Left renal pelvis (tissue), 4 donors: ENCODE data around the gene LIN37. TPM values are rescaled to one million over a fixed set of nuclear protein-coding genes. Genes with fewer than 3 reads are reported as not detected.
A peak's percentile ranks its signal among the peaks of the same experiment; 100 is the strongest.

Experiments used
- DNase-seq, 4 donors: peaks; one replicate each; pipeline ENCODE4 v3.0.0-alpha.2; 2013; ENCODE audit warnings: low read depth in 4 of 4, low spot score in 3 of 4
- polyA plus RNA-seq, 4 donors: library from polyadenylated mRNA; unstranded; fragments of 120-200 nt; gene quantifications; one replicate each; pipeline ENCODE4 v1.2.1, GENCODE V29; 2013; ENCODE audit not compliant: insufficient read length in 4 of 4

Gene LIN37, protein sequence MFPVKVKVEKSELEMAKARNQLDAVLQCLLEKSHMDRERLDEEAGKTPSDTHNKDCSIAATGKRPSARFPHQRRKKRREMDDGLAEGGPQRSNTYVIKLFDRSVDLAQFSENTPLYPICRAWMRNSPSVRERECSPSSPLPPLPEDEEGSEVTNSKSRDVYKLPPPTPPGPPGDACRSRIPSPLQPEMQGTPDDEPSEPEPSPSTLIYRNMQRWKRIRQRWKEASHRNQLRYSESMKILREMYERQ
- 10 to 100 TPM in 2 of 4 donors, 1 to 10 TPM in 2; 6.0 to 14.2 (median 9.3) TPM for polyA plus RNA-seq

DNA sequence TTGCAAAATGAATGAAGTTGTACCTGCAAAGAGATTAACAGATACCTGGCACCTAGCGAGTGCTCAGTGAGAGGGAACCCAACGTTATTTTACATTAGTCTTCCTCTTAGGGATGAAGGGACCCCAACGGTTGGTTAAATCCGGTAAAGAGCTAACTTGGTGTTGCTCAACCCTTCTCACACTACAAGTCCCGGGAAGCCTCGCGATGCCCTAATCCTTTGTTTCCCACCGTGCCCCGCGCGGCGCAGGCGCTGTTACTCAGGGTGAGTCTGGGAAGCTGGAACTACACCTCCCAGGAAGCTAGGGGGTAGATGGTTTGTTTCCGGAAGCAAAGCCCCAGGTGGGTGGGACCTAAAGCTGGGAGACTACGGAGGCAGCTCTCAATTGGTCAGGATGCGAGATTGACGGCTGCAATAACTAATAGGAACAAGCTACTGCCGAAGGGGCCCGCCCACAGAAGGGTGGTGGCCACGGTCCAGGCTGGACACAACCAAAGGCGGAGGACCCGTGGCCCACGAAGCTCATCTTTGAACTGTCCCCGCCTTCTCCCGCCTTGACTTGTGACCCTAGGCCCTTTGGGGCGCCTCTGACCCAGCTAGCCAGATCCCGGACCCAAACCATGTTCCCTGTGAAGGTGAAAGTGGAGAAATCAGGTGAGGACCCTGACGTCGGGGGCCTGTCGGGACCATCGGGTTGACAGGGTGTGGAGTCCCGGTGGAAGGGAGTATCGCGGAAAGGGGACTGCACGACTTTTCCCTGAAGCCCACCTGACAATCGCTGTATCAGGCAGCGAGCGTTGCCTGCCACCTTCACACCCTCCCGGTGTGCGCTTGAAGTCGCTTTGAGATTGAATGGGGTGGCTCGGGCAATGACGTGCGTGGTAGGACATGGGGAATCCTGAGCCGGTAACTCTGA lies at the start of gene LIN37:
Gene LIN37, plus strand, starts transcription at position 471 of the 915 bp plus-strand sequence. Its CDS starts 149 bp downstream, at position 620.
- peak; percentile 98 to 99 (median 98) for DNase-seq

DNA sequence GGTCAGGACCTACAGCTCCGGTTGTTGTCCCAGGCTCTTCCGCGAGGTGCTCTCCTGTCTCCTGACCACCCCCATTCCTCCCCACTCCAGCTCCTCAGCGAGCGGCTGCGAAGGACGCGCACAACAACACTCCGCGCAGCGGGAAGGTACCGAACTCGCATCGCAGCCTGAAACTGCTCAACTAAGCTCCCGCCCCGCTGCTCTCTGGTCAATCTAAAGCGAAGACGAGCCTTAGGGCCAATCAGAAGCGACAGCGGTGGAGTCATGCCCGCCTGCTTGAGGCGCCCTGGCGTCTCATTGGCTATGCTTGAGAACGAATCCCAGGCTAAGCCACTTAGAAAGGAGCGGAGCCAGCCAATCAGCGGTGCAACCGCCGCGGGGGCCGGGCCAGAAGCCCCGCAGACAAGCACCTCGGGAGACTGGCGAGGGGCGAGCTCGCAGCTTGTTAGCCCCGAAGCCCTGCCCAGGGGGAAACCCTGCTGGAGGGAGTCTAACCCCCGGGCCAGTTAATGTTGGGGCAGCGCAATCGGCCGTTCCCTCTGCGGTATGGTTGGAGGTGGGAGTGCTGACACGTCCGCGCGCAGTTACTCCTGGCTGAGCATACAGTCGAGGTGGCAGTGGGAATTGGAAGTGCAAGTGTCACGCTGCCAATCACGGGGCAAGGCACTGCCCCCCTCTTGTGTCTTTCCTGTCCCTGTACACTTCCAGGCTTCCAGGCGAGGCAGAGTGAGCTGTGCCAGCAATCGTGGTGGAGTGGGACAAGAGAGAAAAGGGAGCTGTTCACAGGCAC lies 46.0 kb upstream of the LIN37 start:
- peak; percentile 84 to 96 (median 88) for DNase-seq

DNA sequence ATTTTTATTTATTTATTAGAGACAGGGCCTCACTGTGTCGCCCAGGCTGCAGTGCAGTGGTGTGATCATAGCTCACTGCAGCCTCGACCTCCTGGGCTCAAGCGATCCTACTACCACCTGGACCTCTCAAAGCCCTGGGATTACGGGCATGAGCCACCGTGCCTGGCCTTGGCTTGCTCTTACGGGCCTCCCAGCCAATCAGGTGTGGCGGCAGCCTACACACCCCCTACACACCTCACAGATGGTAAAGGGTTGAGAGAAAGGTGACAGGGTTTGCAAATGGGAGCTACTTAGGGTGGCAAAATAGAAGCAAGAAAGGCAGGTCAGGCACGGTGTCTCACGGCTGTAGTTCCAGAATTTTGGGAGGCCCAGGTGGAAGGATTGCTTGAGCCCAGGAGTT lies 45.0 kb upstream of the LIN37 start:
- DNase-seq, result no peak

DNA sequence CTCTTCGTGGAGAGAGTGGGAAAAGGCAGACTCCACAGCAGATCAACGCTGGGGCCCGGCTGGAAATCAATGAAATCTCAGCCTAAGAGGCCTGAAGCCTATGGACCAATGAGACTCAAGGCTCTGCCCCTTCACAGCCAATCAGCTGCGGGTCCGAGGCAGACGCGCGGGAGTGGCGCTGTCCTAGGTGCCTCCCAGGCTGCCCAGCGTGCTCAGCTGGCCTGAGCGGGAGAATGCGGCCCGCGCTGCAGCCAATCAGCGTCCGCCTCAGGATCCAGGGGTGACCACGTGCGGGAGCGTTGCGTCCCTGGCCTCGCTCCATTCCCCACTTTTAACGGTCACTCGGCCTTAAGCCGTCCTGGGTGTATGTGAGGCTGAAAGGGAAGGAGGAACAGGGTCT lies 44.2 kb upstream of the LIN37 start, which contains the start of gene ZBTB32:
Gene ZBTB32, plus strand, starts transcription at position 341 of the 400 bp plus-strand sequence. CDS start 10,069 bp downstream, outside the sequence.
- no peak for DNase-seq

DNA sequence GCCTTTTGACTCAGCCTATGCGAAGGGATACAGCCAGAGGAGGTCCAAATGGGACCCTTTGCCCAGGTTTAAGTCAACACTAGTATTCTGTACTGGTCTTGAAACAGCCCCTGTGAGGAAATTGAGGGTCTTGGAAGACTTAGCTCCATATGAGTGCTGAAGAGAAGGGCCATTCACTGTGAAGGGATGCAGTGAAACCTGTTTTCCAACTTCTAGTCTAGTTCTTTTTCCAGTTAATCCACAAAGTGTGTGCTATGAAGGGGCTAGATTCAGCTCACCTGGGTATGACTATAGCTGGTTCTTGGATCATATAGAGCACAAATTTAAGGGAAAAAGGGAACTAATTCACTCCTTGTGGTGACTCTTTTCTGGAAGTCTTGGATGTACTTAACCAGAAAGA lies 40.0 kb upstream of the LIN37 start:
- no peak for DNase-seq

DNA sequence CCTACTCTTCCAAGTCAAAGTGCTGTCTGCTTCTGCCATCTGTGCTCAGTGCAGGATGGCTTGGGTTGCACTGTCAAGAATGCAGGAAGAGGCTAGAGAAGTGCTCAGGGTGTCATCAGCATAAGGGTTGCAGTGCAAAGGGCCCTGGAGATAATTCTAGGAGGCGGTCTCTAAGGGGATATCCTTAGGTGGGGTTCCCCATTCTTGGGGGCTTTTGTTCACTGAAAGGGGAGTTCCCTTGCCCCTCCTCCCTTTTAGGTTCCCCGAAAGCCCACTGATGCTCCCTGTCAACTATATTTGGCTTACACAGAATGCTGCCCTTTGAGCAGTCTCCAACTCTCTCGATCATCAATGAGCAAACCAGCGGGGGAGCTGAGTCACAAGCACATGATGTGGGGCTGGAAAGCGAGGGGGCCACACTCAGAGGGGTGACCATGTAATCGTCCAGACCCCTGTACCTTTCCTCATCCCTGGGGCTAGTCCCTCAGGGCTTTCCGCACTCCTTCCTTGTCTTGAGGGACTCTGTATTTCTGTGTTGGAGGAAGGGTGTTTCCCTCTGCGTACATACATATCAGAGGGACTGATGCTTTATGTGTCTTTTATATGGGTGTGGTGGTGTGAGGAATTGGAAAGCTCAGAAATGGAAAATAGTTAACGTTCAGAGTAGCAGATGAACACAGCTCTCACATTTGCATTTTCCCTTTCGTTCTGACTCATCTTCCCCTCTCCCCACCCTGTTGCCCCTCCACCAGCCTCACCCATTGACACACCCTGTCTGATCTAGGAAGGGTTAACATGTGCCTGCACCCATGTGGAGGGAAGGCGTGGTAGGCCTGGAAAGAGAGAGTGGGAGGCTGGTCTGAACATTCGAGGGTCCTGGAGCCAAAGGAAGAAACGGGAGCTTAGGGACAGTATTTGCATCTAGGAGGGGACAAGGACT lies 37.3 kb upstream of the LIN37 start:
- no peak for DNase-seq

DNA sequence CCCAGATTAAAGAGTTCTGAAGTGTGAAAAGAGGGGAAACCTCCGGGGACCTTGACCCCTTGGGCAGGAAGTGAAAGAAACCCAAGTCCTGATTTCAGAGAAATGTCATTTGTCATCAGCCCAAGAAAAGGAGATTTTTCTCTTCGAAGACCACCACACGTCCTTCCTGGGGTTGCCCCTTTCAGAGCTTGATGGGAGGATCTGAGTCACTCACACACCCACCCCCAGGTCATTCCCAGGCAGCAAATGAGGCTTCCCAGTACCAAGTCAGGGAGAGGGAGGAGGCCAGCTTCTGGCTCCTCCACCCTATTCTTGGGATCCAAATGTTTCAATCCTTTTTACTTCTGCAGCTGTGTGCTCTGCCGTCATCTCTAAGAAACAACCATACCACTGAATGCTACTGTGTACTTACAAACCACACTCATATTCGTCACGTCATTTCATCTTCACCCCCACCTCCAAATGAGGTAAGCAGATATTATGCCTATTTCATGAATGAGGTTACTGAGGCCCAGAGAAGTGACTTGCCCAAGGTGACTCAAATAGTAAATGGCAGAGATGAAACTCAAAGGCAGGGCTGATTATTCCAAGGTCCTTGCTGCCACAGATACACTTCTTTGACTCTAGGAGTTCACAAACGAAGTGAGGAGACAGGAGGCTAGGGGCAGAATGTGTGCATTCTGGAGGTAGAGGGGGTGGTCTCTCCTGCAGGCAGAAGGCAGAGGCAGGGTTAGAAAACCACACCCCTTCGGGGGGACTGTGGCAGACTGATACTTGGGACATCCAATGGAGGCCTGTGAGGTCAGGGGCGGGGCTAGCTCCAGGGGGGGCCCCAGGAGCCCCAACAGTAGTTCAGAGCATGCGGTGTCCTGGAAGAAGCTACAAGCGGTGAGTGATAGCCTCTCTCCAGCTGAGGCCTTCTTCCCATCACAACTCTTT lies 35.5 kb upstream of the LIN37 start:
- no peak for DNase-seq

DNA sequence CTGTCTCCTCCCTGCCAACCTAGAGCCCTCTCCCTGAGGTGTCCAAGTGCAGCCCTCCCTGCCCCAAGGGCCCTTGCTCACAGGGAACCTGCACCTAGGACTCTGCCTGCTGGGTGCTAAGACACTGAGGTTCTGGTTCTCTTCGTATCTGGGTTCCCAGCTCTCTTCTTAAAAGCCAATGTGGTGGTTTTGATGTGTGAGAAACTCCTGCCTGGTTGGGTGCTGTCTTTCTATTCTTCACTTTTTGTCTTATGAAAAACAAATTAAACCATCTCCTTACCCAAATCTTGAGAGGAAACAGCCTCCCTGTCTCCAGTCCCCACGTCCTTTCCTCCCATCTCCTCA lies 34.9 kb upstream of the LIN37 start:
- no peak for DNase-seq

DNA sequence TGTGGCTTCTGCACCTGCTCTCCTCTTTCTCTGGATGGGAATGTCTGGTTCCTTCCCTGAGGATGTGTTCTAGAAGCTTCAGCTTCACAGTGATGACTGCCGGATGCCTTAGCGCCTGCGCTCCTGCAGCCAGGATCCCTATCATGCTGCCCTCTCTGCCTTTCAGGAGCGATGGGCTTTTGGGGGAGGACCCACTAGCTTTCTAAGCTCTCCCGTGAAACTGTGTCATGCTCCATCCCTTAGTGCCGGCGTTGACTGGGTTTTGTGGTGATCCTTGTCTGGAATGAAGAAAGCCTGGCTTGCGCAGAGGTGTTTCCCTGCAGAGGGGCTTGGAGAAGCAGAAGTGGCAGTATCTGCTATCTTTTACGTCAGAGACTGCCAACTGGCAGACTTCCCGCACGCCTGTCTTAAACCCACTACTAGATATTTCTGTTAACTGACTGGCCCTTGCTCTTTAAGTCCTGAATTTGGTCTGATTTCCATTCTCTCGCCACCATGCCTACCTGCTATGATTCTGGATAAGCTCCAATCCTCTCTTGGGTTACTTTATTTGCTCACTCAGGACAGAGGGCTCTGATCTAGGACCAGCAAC lies 34.4 kb upstream of the LIN37 start:
- DNase-seq, result no peak

DNA sequence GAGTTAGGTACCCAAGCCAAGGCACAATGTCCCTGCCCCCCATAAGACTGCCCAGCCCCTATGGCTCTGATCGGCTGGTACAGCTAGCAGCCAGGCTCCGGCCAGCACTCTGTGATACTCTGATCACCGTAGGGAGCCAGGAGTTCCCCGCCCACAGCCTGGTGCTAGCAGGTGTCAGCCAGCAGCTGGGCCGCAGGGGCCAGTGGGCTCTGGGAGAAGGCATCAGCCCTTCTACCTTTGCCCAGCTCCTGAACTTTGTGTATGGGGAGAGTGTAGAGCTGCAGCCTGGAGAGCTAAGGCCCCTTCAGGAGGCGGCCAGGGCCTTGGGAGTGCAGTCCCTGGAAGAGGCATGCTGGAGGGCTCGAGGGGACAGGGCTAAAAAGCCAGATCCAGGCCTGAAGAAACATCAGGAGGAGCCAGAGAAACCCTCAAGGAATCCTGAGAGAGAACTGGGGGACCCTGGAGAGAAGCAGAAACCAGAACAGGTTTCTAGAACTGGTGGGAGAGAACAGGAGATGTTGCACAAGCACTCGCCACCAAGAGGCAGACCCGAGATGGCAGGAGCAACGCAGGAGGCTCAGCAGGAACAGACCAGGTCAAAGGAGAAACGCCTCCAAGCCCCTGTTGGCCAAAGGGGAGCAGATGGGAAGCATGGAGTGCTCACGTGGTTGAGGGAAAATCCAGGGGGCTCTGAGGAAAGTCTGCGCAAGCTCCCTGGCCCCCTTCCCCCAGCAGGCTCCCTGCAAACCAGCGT lies 33.6 kb upstream of the LIN37 start:
- DNase-seq, result no peak

DNA sequence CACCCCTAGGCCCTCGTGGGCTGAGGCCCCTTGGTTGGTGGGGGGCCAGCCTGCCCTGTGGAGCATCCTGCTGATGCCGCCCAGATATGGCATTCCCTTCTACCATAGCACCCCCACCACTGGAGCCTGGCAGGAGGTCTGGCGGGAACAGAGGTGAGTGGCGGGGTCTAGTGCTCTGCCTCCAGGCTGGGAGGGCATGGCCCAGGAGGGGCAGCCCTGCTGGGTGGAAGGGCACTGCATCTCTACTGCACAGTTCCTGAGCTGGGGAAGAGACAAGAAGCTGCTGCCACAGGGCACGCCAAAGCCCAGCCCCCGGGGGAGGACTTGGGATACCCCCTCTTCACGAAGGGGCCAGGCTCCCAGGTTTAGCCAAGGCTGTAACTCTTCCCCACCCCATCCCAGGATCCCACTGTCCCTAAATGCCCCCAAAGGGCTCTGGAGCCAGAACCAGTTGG lies 33.0 kb upstream of the LIN37 start:
- no peak for DNase-seq

DNA sequence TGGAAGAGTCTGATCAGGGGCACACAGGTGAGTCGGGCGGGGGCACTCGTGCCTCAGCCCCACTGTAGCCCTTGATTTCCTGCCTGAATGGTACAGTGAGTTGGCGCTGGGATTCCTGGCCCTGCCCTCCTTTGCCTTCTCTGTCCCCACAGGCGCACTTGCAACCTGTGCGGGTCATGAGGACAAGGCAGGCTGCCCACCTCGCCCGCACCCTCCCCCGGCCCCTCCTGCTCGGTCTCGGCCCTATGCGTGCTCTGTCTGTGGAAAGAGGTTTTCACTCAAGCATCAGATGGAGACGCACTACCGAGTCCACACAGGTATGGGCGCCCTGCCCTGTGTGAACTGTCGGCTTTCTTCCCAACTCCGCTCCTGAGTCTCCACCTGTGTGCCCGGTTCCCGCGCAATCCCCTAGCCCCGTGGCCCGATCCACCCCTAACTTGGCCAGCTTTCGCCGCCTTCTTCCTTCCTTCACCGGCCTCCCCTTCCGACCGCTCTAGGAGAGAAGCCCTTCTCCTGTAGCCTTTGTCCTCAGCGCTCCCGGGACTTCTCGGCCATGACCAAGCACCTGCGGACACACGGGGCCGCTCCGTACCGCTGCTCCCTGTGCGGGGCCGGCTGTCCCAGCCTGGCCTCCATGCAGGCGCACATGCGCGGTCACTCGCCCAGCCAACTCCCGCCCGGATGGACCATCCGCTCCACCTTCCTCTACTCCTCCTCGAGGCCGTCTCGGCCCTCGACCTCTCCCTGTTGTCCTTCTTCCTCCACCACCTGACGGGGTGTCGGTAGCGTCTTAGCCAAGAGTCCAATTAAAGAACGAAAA lies 32.2 kb upstream of the LIN37 start:
- no peak for DNase-seq

DNA sequence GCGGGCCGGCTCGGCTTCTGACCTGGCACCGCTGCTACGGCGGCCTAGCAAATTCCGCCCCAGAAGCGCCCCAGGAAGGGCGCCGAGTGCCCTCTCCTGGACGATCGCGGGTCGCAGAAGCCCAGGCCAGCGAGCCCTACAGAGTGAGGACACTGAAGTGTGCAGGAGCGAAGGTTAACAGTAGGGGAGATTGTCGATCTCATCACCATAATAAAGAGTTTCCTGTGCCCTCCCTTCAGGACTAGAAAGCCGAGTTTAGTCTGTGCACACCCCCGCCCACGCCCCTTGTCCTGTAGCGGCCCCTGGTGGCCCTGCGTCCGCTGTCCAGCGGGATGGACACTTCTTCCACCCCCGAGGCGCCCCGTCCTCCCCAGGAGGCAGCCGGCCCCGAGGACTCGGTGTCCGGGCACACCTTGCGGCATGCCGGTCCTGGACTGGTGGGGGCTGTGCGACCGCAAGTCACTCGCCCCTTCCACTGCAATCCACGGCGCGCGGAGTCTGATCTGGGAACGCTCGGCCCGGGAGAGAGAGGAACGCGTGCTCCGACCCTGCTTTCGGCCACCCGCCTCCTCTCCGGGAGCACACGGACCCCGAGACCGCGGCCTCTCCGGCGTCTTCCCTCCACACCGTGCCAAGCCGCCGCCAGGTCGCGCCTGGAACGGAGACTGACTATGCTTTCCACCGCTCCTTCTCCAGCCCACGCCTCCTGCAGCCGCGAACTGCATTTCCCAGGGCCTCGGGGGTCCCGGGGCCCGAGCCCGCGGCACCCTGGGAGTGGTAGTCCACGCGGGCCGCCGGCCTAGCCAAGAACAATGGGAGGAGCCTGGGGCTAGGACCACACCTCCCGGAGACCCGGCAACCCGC lies 31.3 kb upstream of the LIN37 start:
- DNase-seq, result peak; percentile 58 to 91 (median 76)

DNA sequence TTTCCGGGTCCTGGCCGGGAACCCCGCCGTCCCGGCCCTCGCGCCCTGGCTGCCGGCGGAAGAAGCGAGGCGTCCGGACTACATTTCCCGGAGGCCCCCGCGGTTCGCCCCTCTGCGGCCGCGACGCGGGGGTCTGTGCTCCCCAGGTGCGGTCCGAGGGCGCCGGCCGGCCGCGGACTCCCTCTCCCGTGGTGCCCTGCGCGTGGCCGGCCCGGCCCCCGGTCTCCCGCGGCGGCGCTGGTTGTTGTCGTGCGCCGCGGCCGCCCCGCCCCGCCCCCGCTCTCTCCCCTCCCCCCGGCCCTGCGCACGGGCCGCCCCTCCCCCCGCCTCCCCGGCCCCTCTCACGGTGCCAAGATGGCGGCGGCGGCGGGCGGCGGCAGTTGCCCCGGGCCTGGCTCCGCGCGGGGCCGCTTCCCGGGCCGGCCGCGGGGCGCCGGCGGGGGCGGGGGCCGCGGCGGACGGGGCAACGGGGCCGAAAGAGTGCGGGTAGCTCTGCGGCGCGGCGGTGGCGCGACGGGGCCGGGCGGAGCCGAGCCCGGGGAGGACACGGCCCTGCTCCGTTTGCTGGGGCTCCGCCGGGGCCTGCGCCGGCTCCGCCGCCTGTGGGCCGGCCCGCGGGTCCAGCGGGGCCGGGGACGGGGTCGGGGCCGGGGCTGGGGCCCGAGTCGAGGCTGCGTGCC lies 30.6 kb upstream of the LIN37 start, which contains the start of gene KMT2B:
Gene KMT2B, plus strand, starts transcription at position 339 of the 680 bp plus-strand sequence. Its CDS starts 16 bp downstream, at position 355.
- peak in 2 of 4 donors; percentile 87 to 90 for DNase-seq
